GM06990 (cell line): ENCODE results near the gene EYA4.

Source experiments
- DNase-seq: peaks from one replicate; pipeline ENCODE4 v3.0.0-alpha.2; 2011; ENCODE audit not compliant: insufficient read length; ENCODE audit errors: extremely low read depth
- H3K27me3 ChIP-seq: replicated peaks from 2 replicates; pipeline ENCODE4 v1.6.0; 2011; ENCODE audit warnings: low read length; ENCODE audit not compliant: control insufficient read depth, insufficient read depth
- H3K36me3 ChIP-seq: 2 replicates; pipeline ENCODE4 v1.5.1; 2011; ENCODE audit warnings: low read length; ENCODE audit not compliant: control insufficient read depth, insufficient read depth
- H3K4me3 ChIP-seq: replicated peaks from 2 replicates; pipeline ENCODE4 v1.5.1; 2011; ENCODE audit warnings: low read depth, mild to moderate bottlenecking, control low read depth, low read length
- CTCF ChIP-seq: IDR thresholded peaks from 2 replicates; pipeline ENCODE4 v1.5.1; 2011; ENCODE audit warnings: low read length, control low read depth, mild to moderate bottlenecking, inconsistent platforms; ENCODE audit not compliant: insufficient read depth, poor library complexity, severe bottlenecking

The EYA4 gene

GRCh38 chr6:133487174-133487573 is 246.0 kb downstream of the EYA4 start:
- no peaks in the 10 kb centered on the region for H3K27me3 ChIP-seq
- DNase-seq, result no peak
- H3K4me3 ChIP-seq, result no peak overlapping the region
- no peaks in the 10 kb centered on the region for H3K36me3 ChIP-seq
- no peak for TF ChIP-seq CTCF

GRCh38 chr6:133495205-133495903 is 254.2 kb downstream of the EYA4 start:
- Histone ChIP-seq H3K4me3 (no peak overlapping the region), H3K27me3 (no peaks in the 10 kb centered on the region), H3K36me3 (no peaks in the 10 kb centered on the region)
- DNase-seq, result no peak
- no peak for TF ChIP-seq CTCF

- H3K27me3 ChIP-seq, result no peaks in the 10 kb centered on the region
- H3K36me3 ChIP-seq, result no peaks in the 10 kb centered on the region
- H3K4me3 ChIP-seq, result no peak overlapping the region
- no peak for TF ChIP-seq CTCF
- DNase-seq, result no peak
Observed at GRCh38 chr6:133499662-133500061, 258.5 kb downstream of the EYA4 start.

- DNase-seq, result no peak
- no peak for TF ChIP-seq CTCF
- Histone ChIP-seq H3K27me3 (no peaks in the 10 kb centered on the region), H3K36me3 (no peaks in the 10 kb centered on the region), H3K4me3 (no peak overlapping the region)
Observed at GRCh38 chr6:133501675-133502270, 260.6 kb downstream of the EYA4 start.

- H3K4me3 ChIP-seq, result no peak overlapping the region
- H3K36me3 ChIP-seq, result no peaks in the 10 kb centered on the region
- DNase-seq, result no peak
- no peak for TF ChIP-seq CTCF
- H3K27me3 ChIP-seq, result no peaks in the 10 kb centered on the region
Observed at GRCh38 chr6:133502441-133503335, 261.5 kb downstream of the EYA4 start.
